GM19372 (cell line): ENCODE results near the gene ARID3A.
"Not testable (repeated sequence)": the region's sequence is repeated elsewhere in the genome, so short reads cannot be mapped to it uniquely, and the experiment has no call there.

ENCODE experiments used
- ATAC-seq: cut with Tn5 transposase; IDR thresholded peaks from one replicate; pipeline ENCODE4 v1.9.1; 2021; ENCODE audit warnings: mild to moderate bottlenecking, low read depth, moderate library complexity; ENCODE audit not compliant: unreplicated experiment

The ARID3A gene

GRCh38 chr19:890831-891230 is 35.0 kb upstream of the ARID3A start:
- no peak for ATAC-seq

GRCh38 chr19:891421-892200 is 34.2 kb upstream of the ARID3A start:
- not testable (repeated sequence) for ATAC-seq

GRCh38 chr19:892243-892893 is 33.5 kb upstream of the ARID3A start:
- ATAC-seq, result no peak

GRCh38 chr19:892894-893689 is 32.7 kb upstream of the ARID3A start, which contains the start of the genes MED16 and RNU6-9:
MED16 (minus strand) TSS chr19:893187; CDS start chr19:891131, 2,056 bp downstream.
RNU6-9 (plus strand) TSS chr19:893484.
- peak; percentile 79 for ATAC-seq

DNA sequence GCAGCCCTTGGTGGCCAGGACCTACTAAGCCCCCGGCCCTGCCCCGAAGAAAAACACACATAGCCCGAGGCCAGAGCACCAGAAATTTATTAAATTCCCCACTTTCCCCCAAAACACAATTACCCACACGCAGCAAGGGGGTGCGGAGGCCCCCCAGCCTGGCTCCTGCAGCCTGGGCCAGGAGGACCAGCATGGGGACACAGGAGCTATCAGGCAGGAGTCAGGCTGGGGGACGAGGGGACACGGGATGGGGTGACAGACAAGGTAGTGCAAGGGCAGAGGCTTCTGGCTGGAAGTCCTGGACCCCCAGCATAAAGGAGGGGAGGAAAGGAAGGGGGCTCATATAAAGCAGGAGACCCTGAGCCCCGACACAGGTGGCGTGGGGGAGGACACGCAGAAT is 29.4 kb upstream of the ARID3A start:
- no peak for ATAC-seq

GRCh38 chr19:896999-897398 is 28.8 kb upstream of the ARID3A start:
- ATAC-seq, result no peak

- ATAC-seq, result no peak
Measured at GRCh38 chr19:897442-898039, 28.3 kb upstream of the ARID3A start.

DNA sequence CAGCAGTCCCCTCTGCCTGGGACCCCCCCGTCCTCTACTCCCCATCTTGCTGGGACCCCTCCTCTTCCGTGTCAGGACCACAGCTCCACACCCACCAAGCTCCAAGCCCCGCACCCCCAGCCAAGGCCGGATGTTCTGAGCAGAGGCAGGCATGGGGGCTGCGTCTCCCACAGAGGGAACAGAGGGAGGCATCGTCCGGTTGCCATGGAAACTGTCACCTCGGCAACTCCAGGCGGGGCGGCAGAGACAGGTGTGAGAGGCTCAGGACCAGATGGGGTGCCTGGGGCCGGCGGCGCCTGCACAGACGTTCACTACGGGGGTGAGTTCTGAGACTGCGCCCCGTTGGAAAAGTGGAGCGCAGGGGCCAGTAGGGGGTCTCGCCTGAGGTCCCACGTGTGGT is 27.2 kb upstream of the ARID3A start:
- ATAC-seq, result no peak

GRCh38 chr19:899336-900042 is 26.3 kb upstream of the ARID3A start:
- no peak for ATAC-seq

- no peak for ATAC-seq
Measured at GRCh38 chr19:900043-900301, 25.9 kb upstream of the ARID3A start.

GRCh38 chr19:900302-901111 is 25.3 kb upstream of the ARID3A start:
- ATAC-seq, result no peak

- no peak for ATAC-seq
Measured at GRCh38 chr19:901216-902092, 24.4 kb upstream of the ARID3A start.

- ATAC-seq, result no peak
Measured at GRCh38 chr19:902093-902370, 23.8 kb upstream of the ARID3A start.

DNA sequence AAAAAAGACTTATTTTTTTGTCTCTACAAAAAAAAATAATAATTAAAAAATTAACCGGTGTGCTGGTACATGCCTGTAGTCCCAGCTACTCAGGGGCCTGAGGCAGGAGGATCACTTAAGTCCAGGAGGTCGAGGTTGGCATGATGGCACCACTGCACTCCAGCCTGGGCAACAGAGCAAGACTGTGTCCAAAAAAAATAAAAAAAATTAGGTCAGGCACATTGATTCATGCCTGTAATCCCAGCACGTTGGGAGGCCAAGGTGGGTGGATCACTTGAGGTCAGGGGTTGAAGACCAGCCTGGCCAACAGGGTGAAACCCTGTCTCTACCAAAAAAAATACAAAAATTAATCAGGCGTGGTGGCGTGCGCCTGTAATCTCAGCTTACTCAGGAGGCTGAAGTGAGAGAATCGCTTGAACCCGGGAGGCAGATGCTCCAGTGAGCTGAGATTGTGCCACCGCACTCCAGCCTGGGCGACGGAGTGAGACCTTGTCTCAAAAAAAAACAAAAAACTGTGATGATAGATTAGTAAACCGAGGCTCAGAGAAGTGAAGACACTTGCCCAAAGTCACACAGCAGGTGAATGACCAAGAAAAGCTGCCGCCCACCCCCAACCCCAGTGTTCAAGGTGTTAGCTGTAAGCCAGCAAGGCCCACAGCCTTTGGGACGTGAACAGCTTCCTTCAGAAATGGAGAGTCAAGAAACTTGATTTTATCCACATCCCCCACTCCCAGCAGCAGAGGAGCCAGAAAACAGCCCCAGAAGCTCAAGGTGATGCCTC is 23.2 kb upstream of the ARID3A start:
- ATAC-seq, result no peak

DNA sequence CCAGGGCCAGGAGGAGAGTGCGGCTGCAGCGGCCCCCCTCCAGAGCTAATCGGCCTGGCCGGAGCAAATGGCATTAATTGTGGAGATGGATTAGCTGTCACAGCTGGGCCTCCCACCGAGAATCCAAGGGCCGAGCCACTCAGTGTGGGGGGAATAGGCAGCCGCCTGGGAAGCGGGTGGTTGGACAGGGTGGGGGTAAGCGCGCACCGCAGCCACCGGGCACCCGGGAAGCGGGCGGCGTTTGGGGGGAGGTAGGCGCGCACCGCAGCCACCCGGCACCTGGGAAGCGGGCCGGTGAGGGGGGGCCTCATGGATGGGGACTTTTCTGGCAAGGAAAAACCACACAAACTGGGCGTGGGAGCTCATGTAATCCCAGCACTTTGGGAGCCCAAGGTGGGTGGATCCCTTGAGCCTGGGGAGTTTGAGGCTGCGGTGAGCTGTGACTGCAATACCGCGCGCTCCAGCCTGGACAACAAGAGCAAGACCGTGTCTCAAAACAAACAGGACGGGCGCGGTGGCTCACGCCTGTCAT is 22.5 kb upstream of the ARID3A start:
- ATAC-seq, result no peak

DNA sequence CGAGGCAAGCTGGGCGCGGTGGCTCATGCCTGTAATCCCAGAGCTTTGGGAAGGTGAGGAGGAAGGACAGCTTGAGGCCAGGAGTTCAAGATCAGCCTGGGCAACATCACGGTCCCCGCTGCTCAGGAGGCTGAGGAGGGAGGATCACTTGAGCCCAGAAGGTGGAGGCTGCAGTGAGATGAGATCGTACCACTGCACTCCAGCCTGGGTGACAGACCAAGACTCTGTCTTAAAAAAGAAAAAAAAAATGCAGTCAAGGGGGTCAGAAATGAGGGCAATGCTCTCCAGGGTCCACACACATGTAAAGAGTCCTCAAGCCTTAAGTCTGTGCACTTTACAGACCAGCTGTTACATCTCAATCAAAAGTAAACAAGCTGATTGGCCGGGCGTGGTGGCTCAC is 21.3 kb upstream of the ARID3A start:
- ATAC-seq, result no peak

- ATAC-seq, result no peak
Measured at GRCh38 chr19:906480-906879, 19.4 kb upstream of the ARID3A start.
